ENCODE measurements around the gene PCDH7. TPM values are rescaled to one million over a fixed set of nuclear protein-coding genes. Genes with fewer than 3 reads are reported as not detected.

PCDH7 gene
- total RNA-seq, 1 experiment from 2014 or later = 1.9 TPM

DNA sequence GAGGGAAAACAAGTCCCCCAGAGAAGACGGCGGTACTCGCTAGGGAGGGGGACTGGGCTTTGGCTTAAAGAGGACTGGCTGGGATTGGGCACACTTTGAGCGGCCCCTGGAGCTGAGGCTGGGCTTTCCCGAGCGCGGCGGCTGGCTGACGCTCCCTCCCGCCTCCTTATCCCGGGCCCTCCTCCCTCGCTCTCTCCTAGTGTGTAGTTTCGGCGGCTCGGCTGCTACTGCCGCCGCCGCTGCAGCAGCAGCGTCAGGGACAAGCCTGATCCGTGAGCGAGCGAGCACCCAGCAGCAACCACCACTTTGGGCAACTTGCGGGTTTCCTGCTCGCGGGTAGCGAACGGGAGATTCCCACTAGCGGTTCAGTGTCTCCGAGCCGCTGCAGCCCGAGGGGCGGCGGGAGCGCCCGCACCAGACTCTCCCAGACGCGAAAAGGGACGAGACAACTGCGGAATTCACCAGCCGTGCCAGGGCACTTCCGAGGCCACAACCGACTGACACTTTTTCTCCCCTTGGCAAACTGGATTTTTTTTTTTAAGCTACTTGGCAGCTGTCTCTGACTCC is 632 bp upstream of the PCDH7 start:
- H3K4me3 ChIP-seq (ENCODE audit: low read length) = peak overlapping the region; percentile 79
- H4K20me1 ChIP-seq (ENCODE audit: low read length) = no peaks in the 10 kb centered on the region
- ChIA-PET POLR2A (ENCODE audit: unreplicated experiment) (interaction anchor here (0.6 kb wide), 1 partner anchor 37 kb away, joined by 4 read pairs; no protein-coding TSS in a partner anchor), CTCF (interaction anchor here (0.6 kb wide), 2 partner anchors 75 to 648 kb away, joined by 3 to 4 read pairs; no protein-coding TSS in a partner anchor)
- peak overlapping the region; percentile 91 for H2AFZ ChIP-seq (ENCODE audit: low read length)
- no peaks in the 10 kb centered on the region for H3K9me3 ChIP-seq (ENCODE audit: low read length)
- no peaks in the 10 kb centered on the region for H3K79me2 ChIP-seq (ENCODE audit: low read length)
- H3K9ac ChIP-seq (ENCODE audit: low read length) = no peak overlapping the region
- peak overlapping the region; percentile 93 for H3K4me2 ChIP-seq (ENCODE audit: low read length)
- no peak overlapping the region for H3K27ac ChIP-seq (ENCODE audit: low read length)
- peaks cover 10% of the 10 kb centered on the region; the same call in 1 of the 2 replicates for H3K4me1 ChIP-seq (ENCODE audit: insufficient read depth, low read length)
- intact Hi-C loops (cut with micrococcal nuclease) = loop anchor here (5.0 to 10.0 kb wide), 7 partner anchors 143 to 1625 kb away; no protein-coding TSS in a partner anchor
- H3F3A ChIP-seq (ENCODE audit: low read length, unreplicated experiment) = no peaks in the 10 kb centered on the region
- BruUV-seq (replicated peaks) = no TSS peak
- H3K36me3 ChIP-seq (ENCODE audit: low read depth, low read length) = no peaks in the 10 kb centered on the region
- TF ChIP-seq CTCF (conservative IDR thresholded peaks at IDR 0.05; ENCODE audit: low read depth, low read length) (no peak), EZH2phosphoT487 (IDR thresholded peaks at IDR 0.05; ENCODE audit: borderline replicate concordance, low read length) (no peak), EZH2 (IDR thresholded peaks at IDR 0.05; ENCODE audit: low read length, unreplicated experiment) (no peak)
- H3K9me2 ChIP-seq (replicated peaks; ENCODE audit: low read length) = no peaks in the 10 kb centered on the region
- ATAC-seq (peak; percentile 39), DNase-seq (peak; percentile 52)
- no peaks in the 10 kb centered on the region for H3K27me3 ChIP-seq (ENCODE audit: low read length)

DNA sequence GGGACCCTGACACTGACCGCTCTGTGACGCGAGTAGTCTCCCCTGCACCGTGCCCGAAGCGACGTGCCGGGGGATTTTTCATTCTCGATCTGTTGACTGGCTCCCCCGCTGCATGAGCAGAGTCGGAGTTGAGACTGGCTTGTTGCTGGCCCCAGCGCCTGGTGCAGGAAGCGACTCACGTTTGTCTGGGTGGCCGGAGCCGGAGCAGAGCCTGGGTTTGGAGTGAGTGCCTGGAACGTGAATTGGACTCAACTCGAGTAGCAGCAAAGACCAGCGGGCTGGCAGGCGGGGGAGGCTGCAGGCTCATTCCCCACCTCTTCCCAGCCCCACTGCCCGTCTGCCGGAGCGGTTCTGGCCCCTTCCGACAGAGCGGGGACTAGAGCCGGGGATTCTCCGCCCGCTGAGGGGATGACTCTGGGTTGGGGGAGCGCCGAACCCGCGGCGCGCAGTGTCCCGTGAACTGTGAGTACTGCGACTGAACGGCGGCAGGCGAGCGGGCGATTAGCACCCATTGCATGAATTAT is 554 bp downstream of the PCDH7 start:
- ChIA-PET CTCF (no interaction called here), POLR2A (ENCODE audit: unreplicated experiment) (no interaction called here)
- H3F3A ChIP-seq (ENCODE audit: low read length, unreplicated experiment) = no peaks in the 10 kb centered on the region
- no peaks in the 10 kb centered on the region for H3K9me2 ChIP-seq (replicated peaks; ENCODE audit: low read length)
- BruUV-seq (replicated peaks) = no TSS peak
- peak; percentile 21 for DNase-seq
- peak; percentile 11 for ATAC-seq
- no peak overlapping the region for H3K9ac ChIP-seq (ENCODE audit: low read length)
- no peaks in the 10 kb centered on the region for H3K79me2 ChIP-seq (ENCODE audit: low read length)
- no peak overlapping the region for H3K27ac ChIP-seq (ENCODE audit: low read length)
- no peaks in the 10 kb centered on the region for H3K36me3 ChIP-seq (ENCODE audit: low read depth, low read length)
- H2AFZ ChIP-seq (ENCODE audit: low read length) = peak overlapping the region; percentile 91
- peak overlapping the region; percentile 79 for H3K4me3 ChIP-seq (ENCODE audit: low read length)
- peaks cover 10% of the 10 kb centered on the region; the same call in 1 of the 2 replicates for H3K4me1 ChIP-seq (ENCODE audit: insufficient read depth, low read length)
- H3K4me2 ChIP-seq (ENCODE audit: low read length) = peak overlapping the region; percentile 93
- H3K27me3 ChIP-seq (ENCODE audit: low read length) = no peaks in the 10 kb centered on the region
- no peaks in the 10 kb centered on the region for H3K9me3 ChIP-seq (ENCODE audit: low read length)
- intact Hi-C loops (cut with micrococcal nuclease) = no loop called here
- no peaks in the 10 kb centered on the region for H4K20me1 ChIP-seq (ENCODE audit: low read length)
- no peak for TF ChIP-seq EZH2 (IDR thresholded peaks at IDR 0.05; ENCODE audit: low read length, unreplicated experiment)
- TF ChIP-seq CTCF (conservative IDR thresholded peaks at IDR 0.05; ENCODE audit: low read depth, low read length) = no peak
- TF ChIP-seq EZH2phosphoT487 (IDR thresholded peaks at IDR 0.05; ENCODE audit: borderline replicate concordance, low read length) = no peak

Measured in PC-3 (cell line).